HuH-7 (cell line): Measurements from ENCODE around the gene PTGIS.

Experiments
- DNase-seq: peaks from one replicate; pipeline ENCODE4 v3.0.0; 2011; ENCODE audit warnings: low spot score

PTGIS gene

DNA sequence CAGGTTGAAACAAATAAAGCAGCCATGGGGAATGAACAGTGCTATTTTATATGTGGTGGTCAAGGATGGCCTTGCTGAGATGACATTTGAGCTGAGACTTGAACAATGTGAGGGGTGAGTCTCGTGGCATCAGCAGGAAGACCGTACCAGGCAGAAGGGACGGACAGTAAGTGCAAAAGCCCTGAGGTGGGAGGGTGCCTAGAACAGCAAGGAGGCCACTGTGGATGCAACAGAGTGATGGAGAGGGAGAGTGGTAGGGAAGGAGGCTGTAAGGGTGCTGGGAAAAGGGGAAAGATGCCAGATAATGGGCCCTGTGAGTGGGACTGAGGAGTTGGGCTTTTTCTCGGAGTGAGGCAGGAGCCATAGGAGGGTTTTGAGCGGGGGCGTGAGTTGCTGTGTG lies 97.0 kb downstream of the PTGIS start:
- no peak for DNase-seq

DNA sequence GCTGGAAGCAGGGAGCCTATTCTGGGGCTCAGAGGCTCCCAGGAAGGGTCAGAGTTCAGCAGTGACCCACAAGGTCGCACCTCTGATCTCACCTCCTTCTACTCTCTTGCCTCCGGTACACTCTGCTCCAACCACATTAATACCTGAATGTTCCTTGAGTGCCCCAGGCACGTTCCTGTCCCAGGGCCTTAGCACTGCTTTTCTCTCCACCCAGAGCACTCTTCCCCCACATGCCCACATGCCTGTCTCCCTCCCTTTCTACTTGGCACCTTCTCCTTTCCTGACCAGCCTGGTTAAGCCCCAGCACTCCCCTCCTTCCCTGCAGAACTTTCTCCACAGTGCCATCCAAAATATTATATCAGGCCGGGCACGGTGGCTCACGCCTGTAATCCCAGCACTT lies 98.9 kb downstream of the PTGIS start:
- DNase-seq, result no peak

DNA sequence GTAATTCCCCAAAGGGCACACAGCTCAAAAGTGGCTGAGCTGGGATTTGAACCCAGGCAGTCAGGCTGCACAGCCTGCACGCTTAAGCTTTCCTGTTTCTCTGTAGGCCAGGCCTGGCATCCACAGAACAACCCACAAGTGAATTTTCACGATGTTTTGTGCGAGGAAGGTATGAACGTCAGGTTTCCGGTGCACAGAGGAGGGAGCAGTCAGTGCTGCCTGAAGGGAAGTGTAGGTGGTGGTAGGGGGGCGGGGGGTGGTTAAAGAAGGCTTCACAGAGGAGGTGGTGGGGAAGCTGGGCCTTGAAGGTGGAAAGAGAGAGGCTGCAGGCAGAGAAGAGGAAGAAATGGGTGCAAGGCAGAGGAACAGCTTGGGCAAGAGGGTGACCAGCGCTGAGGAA lies 99.5 kb downstream of the PTGIS start:
- DNase-seq, result no peak

DNA sequence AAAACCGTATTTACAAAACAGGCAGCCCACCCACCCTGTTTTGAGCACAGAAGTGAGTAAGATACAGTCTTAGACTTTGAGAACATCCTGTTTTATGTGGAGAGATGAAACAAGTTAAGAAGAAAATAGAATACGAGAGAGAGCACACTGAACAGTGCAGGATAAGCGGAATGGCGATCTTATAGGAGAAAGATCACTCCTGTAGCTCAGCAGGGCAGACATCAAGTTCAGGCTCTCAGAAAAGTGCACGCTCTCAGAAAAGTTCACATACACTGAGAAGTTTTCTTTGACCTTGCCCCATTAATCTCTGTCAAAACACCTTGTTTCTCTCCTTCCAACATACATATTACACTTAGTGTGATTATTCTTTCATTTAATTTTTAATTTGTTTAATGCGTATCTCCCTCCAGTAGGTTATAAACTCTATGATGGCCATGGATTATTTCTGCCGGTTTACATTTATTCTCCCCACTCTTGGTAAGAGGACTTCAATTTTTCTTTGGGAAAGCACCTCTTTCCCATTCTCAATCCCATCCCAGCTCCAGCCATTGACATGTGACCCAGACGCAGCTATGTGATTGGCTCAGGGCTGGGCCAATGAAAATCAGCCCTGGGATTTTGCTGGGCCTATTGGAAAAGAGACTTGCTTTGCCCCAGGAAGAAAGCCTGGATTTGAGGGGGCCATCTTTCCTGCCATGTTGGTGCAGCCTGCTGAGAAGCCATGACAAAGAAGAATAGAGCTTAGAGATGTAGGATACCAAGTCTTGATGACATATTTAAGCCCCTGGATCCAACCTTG lies 101.6 kb downstream of the PTGIS start:
- DNase-seq, result no peak

DNA sequence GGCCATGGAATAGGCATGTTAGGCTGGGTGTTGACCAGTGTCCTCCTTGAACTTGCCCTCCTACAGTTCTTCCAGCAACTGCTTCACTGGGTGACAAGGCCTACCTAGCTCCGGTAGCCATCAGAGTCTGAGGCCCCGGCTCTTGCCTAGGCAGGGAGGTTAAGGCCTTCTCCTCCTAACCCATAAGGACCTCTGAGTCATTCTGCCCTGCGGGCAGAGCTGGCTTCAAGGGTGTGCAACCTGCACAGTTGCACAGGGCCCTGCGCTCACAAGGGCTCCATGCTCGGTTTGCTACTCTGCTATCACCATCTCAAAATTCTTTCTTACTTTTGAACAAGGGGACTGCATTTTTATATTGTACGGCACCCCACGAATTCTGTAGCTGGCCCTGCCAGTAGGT lies 103.4 kb downstream of the PTGIS start:
- DNase-seq, result no peak

DNA sequence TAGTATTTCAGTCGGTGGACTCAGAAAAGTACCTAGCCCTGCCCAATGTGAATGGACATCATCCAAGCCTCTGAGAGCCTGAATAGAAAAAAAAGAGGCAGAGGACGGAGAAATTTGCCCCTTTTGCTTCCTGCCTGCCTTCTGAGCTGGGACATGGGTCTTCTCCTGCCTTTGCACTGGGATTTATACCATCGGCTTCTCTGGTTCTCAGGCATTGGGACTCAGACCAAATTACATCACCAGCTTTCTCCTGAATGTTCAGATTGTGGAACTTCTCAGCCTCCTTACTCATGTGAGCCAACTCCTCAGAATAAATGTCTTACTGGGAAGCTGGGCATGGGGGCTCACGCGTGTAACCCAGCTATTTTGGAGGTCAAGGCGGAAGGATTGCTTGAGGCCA lies 105.3 kb downstream of the PTGIS start:
- no peak for DNase-seq

DNA sequence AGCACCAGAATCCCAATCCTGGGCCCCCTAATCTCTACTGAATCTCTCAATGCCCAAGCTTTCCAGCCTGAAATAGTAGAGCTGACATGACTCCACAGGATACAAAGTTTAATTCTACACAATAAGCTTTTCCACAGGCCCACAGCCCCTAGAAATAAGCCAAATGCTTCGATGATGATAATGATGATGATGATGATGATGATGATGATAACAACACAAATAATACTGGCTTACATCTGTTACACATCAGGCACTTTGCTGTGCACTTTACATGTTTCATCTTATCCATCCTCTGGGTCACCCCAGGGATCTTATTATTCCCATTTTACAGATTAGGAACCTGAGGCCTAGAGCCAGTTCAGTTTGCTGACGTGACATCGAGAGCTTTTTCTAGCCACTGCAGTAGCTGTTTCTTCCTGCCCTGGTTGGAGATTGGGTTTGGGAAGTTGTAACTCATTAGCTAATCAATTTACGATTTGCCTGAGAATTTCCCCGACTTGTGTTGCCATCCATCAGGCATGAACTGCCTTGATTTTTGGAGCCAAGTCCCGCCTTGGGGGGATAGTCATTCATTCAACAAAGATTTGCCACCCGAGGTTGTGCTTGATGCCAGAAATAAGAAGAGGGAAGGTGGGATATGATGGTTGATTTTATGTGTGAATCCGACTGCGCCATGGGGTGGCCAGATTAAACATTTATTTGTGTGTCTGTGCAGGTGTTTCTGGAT lies 105.9 kb downstream of the PTGIS start:
- DNase-seq, result no peak

DNA sequence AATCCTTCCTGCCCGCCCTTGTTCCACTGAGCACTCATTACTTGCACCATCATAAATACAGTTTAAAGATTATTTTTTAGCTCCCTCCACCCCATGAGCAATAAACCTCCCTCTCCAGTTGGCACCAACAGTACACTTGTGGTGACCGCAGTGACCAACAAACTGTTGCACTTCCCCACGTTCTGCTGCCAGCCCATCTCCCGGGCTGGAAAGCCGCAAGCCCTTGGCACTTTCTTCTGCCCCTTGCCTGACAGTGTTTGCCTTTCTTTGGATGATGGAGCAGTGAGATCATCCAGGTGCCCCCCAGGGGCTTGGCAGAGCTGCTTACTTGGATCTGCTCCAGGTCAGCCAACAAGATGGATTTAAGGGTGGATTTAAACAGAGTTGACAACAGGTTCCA lies 107.0 kb downstream of the PTGIS start:
- no peak for DNase-seq

DNA sequence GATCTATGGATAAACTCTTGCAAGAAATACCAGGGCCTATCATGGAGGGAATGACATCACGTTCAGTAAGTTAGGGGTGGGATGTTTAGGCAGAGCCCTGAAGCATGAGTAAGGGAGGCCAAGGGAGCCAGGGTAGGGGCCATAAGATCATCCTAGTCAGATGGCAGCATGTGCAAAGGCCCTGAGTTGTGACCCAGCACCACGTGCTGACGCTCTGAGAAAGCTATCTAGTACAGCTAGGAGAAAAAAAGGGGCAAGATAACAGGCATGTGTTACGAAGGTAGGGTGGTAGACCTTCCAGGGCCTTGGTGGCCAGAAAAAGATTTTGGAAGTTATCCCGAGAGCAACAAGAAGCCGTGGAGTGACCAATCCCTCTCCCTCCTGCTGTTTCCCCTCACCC lies 107.8 kb downstream of the PTGIS start:
- DNase-seq, result no peak

DNA sequence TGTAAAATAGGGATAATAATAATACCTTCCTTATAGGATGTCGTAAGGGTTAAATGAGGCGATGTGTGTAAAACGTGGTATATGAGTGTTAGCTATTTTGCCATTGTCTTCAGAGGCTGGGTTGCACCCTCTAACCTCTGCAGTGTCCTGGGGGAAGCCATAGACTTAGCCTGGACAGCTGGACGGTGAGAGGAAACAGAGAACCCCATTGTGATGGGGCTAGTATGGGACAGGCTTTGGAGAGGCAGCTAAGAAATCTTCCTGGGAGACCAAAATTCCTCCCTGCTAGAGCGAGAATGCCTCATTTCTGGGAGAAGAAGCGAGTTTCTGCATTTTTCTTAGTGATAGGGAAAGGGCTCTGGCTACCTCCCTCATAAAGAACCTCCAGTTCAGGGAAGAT lies 108.3 kb downstream of the PTGIS start:
- no peak for DNase-seq

DNA sequence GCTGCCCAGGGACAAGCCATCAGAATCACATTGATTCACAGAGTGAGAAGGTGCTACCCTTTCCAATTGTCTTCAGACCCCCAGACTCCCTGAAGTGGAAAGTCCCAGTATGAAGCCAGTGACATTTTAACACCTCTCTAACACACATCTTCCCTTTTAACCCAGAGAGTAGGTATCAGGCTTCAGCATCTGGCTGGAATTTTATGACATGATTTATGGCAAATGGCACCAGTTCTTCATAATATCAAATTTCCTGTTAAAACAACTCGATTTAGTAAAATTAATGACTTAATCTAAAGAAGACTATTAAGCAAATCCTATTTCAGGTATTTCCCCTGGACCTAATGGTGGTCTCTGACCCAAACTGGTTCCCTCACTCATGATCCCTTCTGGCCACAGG lies 110.5 kb downstream of the PTGIS start:
- no peak for DNase-seq

DNA sequence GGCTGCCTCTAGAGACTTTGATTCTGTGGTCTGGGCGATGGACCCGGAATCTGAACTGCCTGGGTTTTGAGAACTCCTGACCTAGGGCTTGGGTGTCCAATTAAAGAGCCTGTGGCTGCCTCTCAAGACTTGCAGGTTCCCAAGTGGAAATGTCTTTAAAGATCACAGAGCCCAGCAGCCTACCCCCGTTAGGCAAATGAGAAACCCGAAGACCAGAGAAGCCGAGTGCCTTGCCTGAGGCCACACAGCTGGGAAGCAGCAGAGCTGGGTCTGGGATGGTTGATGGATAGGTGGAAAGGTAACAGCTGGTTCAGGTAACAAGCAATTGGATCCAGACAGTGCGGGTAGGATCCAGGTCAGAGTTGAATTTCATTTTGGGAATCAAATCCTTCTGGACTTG lies 111.3 kb downstream of the PTGIS start:
- DNase-seq, result no peak

DNA sequence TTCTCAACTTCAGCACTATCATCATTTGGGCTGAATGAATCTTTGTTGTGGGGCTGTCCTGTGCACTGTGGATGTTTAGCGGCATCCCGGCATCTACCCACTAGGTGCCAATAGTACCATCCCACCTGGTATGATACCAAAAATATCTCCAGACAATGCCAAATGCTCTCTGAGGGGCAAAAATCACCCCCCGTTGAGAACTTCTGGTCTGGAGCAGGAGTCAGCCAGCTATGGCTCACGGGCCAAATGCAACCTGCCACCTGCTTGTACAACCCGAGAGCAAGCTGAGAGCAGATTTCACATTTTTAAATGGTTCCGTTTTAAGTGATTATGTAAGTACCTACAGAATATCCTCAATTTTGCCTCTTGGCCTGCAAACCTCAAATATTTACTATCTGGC lies 112.2 kb downstream of the PTGIS start:
- no peak for DNase-seq
